C4-2B (cell line): Measurements from ENCODE around the gene ABCG1.

Source experiments
- ZFX ChIP-seq: fragments of 450-650 bp; IDR thresholded peaks from 2 replicates; pipeline ENCODE4 v1.6.1; 2017
- TF ChIP-seq, protein P1 (sequence below): fragments of 450-650 bp; conservative IDR thresholded peaks from 2 replicates; pipeline ENCODE4 v1.5.1; 2017; ENCODE audit warnings: mild to moderate bottlenecking

DNA sequence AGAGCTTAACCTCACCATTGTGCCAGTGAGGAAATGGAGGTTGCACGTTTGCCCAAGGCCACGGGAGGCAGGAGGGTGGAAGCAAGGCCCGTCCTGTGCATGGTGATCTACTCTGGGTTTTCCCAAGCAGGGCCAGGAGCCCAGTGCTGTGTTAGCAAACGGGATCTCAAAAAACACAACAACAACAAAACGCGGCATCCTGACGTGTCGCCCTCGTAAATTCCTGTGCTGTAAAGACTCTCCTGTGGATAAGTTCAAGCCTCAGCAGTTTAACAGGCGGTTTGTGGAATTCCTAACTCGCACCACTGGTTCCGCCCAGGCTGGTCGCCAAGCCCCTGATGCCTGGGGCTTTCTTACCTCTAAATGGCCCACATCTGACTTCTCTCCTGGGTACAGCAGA lies 57.1 kb downstream of the ABCG1 start:
- TF ChIP-seq, protein P1, sequence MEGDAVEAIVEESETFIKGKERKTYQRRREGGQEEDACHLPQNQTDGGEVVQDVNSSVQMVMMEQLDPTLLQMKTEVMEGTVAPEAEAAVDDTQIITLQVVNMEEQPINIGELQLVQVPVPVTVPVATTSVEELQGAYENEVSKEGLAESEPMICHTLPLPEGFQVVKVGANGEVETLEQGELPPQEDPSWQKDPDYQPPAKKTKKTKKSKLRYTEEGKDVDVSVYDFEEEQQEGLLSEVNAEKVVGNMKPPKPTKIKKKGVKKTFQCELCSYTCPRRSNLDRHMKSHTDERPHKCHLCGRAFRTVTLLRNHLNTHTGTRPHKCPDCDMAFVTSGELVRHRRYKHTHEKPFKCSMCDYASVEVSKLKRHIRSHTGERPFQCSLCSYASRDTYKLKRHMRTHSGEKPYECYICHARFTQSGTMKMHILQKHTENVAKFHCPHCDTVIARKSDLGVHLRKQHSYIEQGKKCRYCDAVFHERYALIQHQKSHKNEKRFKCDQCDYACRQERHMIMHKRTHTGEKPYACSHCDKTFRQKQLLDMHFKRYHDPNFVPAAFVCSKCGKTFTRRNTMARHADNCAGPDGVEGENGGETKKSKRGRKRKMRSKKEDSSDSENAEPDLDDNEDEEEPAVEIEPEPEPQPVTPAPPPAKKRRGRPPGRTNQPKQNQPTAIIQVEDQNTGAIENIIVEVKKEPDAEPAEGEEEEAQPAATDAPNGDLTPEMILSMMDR, result no peak
- no peak for TF ChIP-seq ZFX
